Endothelial cell of umbilical vein (primary cell): ENCODE measurements around the gene SALL2. TPM values are rescaled to one million over a fixed set of nuclear protein-coding genes. Genes with fewer than 3 reads are reported as not detected.

Experiments used
- BruUV-seq: library from RNA; stranded (reverse); fragments of 400-500 nt; replicated peaks from 2 replicates; lab custom pipeline; 2021; lab: Mats Ljungman, UMichigan
- CTCF ChIA-PET: fragments of 300-600, 350-600 bp; sonication (Branson Sonifier 250); formaldehyde crosslinking; loops from one replicate; lab custom pipeline; 2021; ENCODE audit warnings: antibody characterized with exemption, inconsistent platforms; lab: Charles Lee
- POLR2A ChIA-PET: fragments of 300-600, 350-600 bp; sonication (Branson Sonifier 250); formaldehyde crosslinking; loops from one replicate; lab custom pipeline; 2021; ENCODE audit warnings: antibody characterized with exemption, inconsistent platforms; lab: Charles Lee
- DNase-seq: peaks from one replicate; pipeline ENCODE4 v3.0.0-alpha.2; 2011; ENCODE audit warnings: low read depth, low spot score
- FAIRE-seq: peaks from 2 replicates; lab custom pipeline; 2011; peaks lifted over from hg19 to GRCh38; lab: Jason Lieb, UNC
- H2AFZ ChIP-seq: 2 replicates; pipeline ENCODE4 v1.6.0; 2012; ENCODE audit warnings: low read depth, low read length, control low read depth, inconsistent platforms
- H3K27ac ChIP-seq: 2 replicates; pipeline ENCODE4 v1.5.1; 2011; ENCODE audit warnings: low read depth, mild to moderate bottlenecking, control low read depth, low read length, moderate library complexity; ENCODE audit not compliant: insufficient read depth
- H3K27me3 ChIP-seq, 2 experiments: 2 replicates each; pipeline versions ENCODE4 v1.6.0 to v1.6.1; 2011; ENCODE audit warnings: low read length in 2 of 2, mixed read lengths in 1 of 2; ENCODE audit not compliant: control insufficient read depth in 2 of 2, insufficient read depth in 2 of 2
- H3K36me3 ChIP-seq, 2 experiments: 2 replicates in 1 of 2; 3 replicates in 1 of 2; pipeline ENCODE4 v1.5.1; 2011; ENCODE audit warnings: low read length in 2 of 2, mild to moderate bottlenecking in 1 of 2, moderate library complexity in 1 of 2; ENCODE audit not compliant: control insufficient read depth in 2 of 2, insufficient read depth in 2 of 2; ENCODE audit errors: extremely low read depth in 1 of 2
- H3K4me1 ChIP-seq: 3 replicates; pipeline ENCODE4 v1.5.1; 2011; ENCODE audit warnings: mild to moderate bottlenecking, low read length; ENCODE audit not compliant: control insufficient read depth, insufficient read depth; ENCODE audit errors: extremely low read depth
- H3K4me2 ChIP-seq: 2 replicates; pipeline ENCODE4 v1.6.1; 2011; ENCODE audit warnings: low read length, control low read depth, mixed read lengths; ENCODE audit not compliant: insufficient read depth
- H3K4me3 ChIP-seq, 3 experiments: fragments of 200-600 bp in 1 of 3; sonication (generic), shearing (Covaris generic) in 1 of 3; replicated peaks in 1 of 3; 2 replicates each; pipeline ENCODE4 v1.5.1; 2011 to 2016; ENCODE audit warnings: control low read depth in 3 of 3, low read length in 3 of 3, mild to moderate bottlenecking in 2 of 3, inconsistent platforms in 1 of 3, low read depth in 1 of 3, moderate library complexity in 1 of 3; ENCODE audit not compliant: insufficient read depth in 1 of 3
- H3K79me2 ChIP-seq: 2 replicates; pipeline ENCODE4 v1.6.0; 2012; ENCODE audit warnings: low read length, inconsistent platforms; ENCODE audit not compliant: control insufficient read depth, insufficient read depth
- H3K9ac ChIP-seq: replicated peaks from 2 replicates; pipeline ENCODE3; 2011; ENCODE audit warnings: low read length, control low read depth; ENCODE audit not compliant: insufficient read depth; ENCODE audit errors: extremely low read depth
- H3K9me1 ChIP-seq: replicated peaks from 3 replicates; pipeline ENCODE4 v1.6.0; 2011; ENCODE audit warnings: mild to moderate bottlenecking, low read length; ENCODE audit not compliant: control insufficient read depth, insufficient read depth; ENCODE audit errors: extremely low read depth
- H3K9me3 ChIP-seq: replicated peaks from 2 replicates; pipeline ENCODE4 v1.5.1; 2012; ENCODE audit warnings: low read length, inconsistent platforms; ENCODE audit not compliant: control insufficient read depth, insufficient read depth
- H4K20me1 ChIP-seq: replicated peaks from 2 replicates; pipeline ENCODE3; 2011; ENCODE audit warnings: mild to moderate bottlenecking, low read length; ENCODE audit not compliant: control insufficient read depth, insufficient read depth; ENCODE audit errors: extremely low read depth
- EZH2 ChIP-seq: IDR thresholded peaks from 2 replicates; pipeline ENCODE4 v1.6.1; 2012; ENCODE audit warnings: borderline replicate concordance, low read depth, mild to moderate bottlenecking, moderate library complexity, low read length, inconsistent platforms; ENCODE audit not compliant: severe bottlenecking
- FOS ChIP-seq: IDR thresholded peaks from 2 replicates; pipeline ENCODE4 v1.6.1; 2011; ENCODE audit warnings: mild to moderate bottlenecking, low read length, moderate library complexity, borderline replicate concordance; ENCODE audit not compliant: insufficient read depth
- GATA2 ChIP-seq: IDR thresholded peaks from 2 replicates; pipeline ENCODE4 v1.7.0; 2011; ENCODE audit warnings: low read depth, mild to moderate bottlenecking, moderate library complexity, mixed read lengths, low read length; ENCODE audit not compliant: insufficient read length, insufficient read depth
- JUN ChIP-seq: IDR thresholded peaks from 2 replicates; pipeline ENCODE4 v1.6.1; 2011; ENCODE audit warnings: borderline replicate concordance, low read depth; ENCODE audit not compliant: insufficient read length, insufficient read depth
- MYC ChIP-seq: IDR thresholded peaks from one replicate; pipeline ENCODE4 v1.6.1; 2011; ENCODE audit warnings: mild to moderate bottlenecking, low read depth, low read length
- POLR2A ChIP-seq: IDR thresholded peaks from 2 replicates; pipeline ENCODE4 v1.6.1; 2012; ENCODE audit warnings: low read depth, mild to moderate bottlenecking, control low read depth, low read length
- POLR2AphosphoS5 ChIP-seq: IDR thresholded peaks from 2 replicates; pipeline ENCODE4 v1.6.1; 2012; ENCODE audit warnings: low read depth, mild to moderate bottlenecking, control low read depth, low read length, moderate library complexity; ENCODE audit not compliant: insufficient read depth
- dilution Hi-C: fragments of 300-500 bp; cut with MboI; formaldehyde crosslinking; loops from one replicate; pipeline ENCODE4 v1.15.0; 2019; ENCODE audit warnings: low sequenced_read_pairs; ENCODE audit not compliant: extremely low pct_ligation_motif_present
- intact Hi-C: fragments of 100-400 bp; cut with micrococcal nuclease; formaldehyde crosslinking; loops from one replicate; pipeline ENCODE4 v1.10.0; 2022
- polyA plus RNA-seq, 4 experiments: library from polyadenylated mRNA; depleted of rRNA in 3 of 4; stranded (reverse) in 3 of 4; unstranded in 1 of 4; fragments of >200 nt; gene quantifications; 2 replicates each; pipeline versions ENCODE4 v1.2.1 to v1.2.3, GENCODE V29; 2011 to 2012; ENCODE audit warnings: missing spikeins in 1 of 4
- total RNA-seq: library from RNA; stranded (reverse); gene quantifications from 2 replicates; pipeline ENCODE4 v1.2.3, GENCODE V29; 2021
- TF ChIP-seq, protein P1 (sequence below): IDR thresholded peaks from 2 replicates; pipeline ENCODE4 v1.6.1; 2011; ENCODE audit not compliant: insufficient read depth, insufficient read length
- TF ChIP-seq, protein P2 (sequence below), 2 donors: IDR thresholded peaks; 1 replicate in 1 of 2; 2 replicates in 1 of 2; pipeline ENCODE4 v1.5.1; 2011; ENCODE audit warnings: low read length in 2 of 2, mild to moderate bottlenecking in 2 of 2, moderate library complexity in 2 of 2, control low read depth in 1 of 2, inconsistent platforms in 1 of 2, low read depth in 1 of 2; ENCODE audit not compliant: insufficient read depth in 1 of 2; ENCODE audit errors: extremely low read depth in 1 of 2

SALL2 gene
- total and polyA plus RNA-seq, 2 donors (not counting 3 experiments of a cell fraction or from before 2014, with no cell fraction given) = 2.8 to 4.6 TPM

DNA sequence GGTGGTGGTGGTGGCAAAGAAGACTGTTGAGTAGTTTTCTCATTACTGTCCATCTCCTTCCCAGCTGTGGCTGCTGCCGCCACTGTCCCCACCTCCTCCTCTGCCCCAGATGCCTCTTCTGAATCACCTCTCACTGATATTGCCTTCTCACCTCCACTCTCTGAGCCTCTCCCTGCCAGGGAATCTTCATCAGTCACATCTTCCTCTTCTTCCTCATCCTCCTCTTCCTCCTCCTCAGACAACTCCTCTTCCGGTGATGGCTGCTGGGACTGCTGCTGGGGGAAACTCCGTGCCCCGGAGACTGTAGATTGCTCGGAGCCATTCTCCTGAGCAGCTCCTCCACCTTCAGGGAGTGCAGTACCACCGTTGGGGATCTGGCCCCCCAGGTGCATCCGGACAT, 2.9 kb downstream of the SALL2 start:
- ChIA-PET POLR2A (no interaction called here), CTCF (interaction anchor here (1.3 to 2.0 kb wide), 3 partner anchors 11 to 24 kb away, joined by 3 to 7 read pairs (median 4); no protein-coding TSS in a partner anchor)
- Histone ChIP-seq H3K27me3 (peaks cover 13 to 15% of the 10 kb centered on the region in 2 experiments), H3K9me3 (no peaks in the 10 kb centered on the region), H3K4me2 (no peak overlapping the region), H4K20me1 (no peaks in the 10 kb centered on the region), H2AFZ (no peak overlapping the region), H3K9ac (no peak overlapping the region), H3K36me3 (no peaks in the 10 kb centered on the region), H3K79me2 (no peaks in the 10 kb centered on the region), H3K9me1 (no peaks in the 10 kb centered on the region), H3K4me3 (no peak overlapping the region), H3K27ac (no peak overlapping the region), H3K4me1 (peaks cover 3% of the 10 kb centered on the region)
- no TSS peak for BruUV-seq
- DNase-seq (no peak), FAIRE-seq (no peak)
- TF ChIP-seq EZH2 = no peak
- intact Hi-C loops (no loop called here), dilution Hi-C loops (no loop called here)

DNA sequence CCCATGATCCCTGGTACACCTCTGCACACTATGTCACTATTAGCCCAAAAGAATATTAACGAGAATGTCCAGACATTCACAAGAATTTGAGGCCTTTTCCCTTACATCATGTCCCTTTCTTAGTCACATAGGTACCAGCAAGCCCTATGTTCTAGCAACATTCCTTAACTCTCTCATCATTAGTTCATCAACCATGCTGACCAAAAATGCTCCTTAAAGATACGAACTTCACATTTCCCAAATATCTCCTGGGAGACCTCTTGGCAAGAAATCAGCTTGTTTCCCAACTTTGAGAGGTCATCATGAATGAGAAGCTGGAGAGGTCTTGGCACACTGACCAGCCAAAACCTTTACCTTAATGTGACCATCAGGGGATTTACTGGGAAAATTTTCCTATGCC, 4.6 kb downstream of the SALL2 start:
- Histone ChIP-seq H3K9ac (no peak overlapping the region), H3K4me2 (no peak overlapping the region), H3K9me3 (no peaks in the 10 kb centered on the region), H3K4me3 (no peak overlapping the region), H2AFZ (no peak overlapping the region), H3K4me1 (peaks cover 1% of the 10 kb centered on the region), H3K27ac (no peak overlapping the region), H3K79me2 (no peaks in the 10 kb centered on the region), H3K9me1 (no peaks in the 10 kb centered on the region), H4K20me1 (no peaks in the 10 kb centered on the region), H3K27me3 (peaks cover 11 to 12% of the 10 kb centered on the region in 2 experiments), H3K36me3 (no peaks in the 10 kb centered on the region)
- intact Hi-C loops = no loop called here
- TF ChIP-seq, protein P1, sequence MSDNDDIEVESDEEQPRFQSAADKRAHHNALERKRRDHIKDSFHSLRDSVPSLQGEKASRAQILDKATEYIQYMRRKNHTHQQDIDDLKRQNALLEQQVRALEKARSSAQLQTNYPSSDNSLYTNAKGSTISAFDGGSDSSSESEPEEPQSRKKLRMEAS = no peak
- TF ChIP-seq MYC = no peak
- no peak for TF ChIP-seq POLR2A
- no peak for TF ChIP-seq POLR2AphosphoS5
- TF ChIP-seq, protein P2, sequence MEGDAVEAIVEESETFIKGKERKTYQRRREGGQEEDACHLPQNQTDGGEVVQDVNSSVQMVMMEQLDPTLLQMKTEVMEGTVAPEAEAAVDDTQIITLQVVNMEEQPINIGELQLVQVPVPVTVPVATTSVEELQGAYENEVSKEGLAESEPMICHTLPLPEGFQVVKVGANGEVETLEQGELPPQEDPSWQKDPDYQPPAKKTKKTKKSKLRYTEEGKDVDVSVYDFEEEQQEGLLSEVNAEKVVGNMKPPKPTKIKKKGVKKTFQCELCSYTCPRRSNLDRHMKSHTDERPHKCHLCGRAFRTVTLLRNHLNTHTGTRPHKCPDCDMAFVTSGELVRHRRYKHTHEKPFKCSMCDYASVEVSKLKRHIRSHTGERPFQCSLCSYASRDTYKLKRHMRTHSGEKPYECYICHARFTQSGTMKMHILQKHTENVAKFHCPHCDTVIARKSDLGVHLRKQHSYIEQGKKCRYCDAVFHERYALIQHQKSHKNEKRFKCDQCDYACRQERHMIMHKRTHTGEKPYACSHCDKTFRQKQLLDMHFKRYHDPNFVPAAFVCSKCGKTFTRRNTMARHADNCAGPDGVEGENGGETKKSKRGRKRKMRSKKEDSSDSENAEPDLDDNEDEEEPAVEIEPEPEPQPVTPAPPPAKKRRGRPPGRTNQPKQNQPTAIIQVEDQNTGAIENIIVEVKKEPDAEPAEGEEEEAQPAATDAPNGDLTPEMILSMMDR (IDR thresholded peaks at IDR 0.05; ENCODE audit: extremely low read depth in 1 of 2, insufficient read depth in 1 of 2, low read depth in 1 of 2, low read length in 2 of 2) = no peak
- TF ChIP-seq JUN = no peak
- no peak for TF ChIP-seq EZH2
- TF ChIP-seq FOS = no peak
- TF ChIP-seq GATA2 = no peak
- POLR2A ChIA-PET = no interaction called here
- no TSS peak for BruUV-seq
- CTCF ChIA-PET = interaction anchor here (1.3 kb wide), 1 partner anchor 23 kb away, joined by 4 read pairs; no protein-coding TSS in a partner anchor
- FAIRE-seq = no peak
- no peak for DNase-seq
- dilution Hi-C loops = no loop called here
